22Rv1 (cell line): Measurements from ENCODE around the gene CEP295NL.

ENCODE experiments used
- CTCF ChIP-seq: fragments of 450-650 bp; IDR thresholded peaks from 2 replicates; pipeline ENCODE4 v1.5.1; 2017; ENCODE audit warnings: mild to moderate bottlenecking
- ZFX ChIP-seq: fragments of 450-650 bp; IDR thresholded peaks from 2 replicates; pipeline ENCODE4 v1.6.1; 2017; ENCODE audit warnings: antibody characterized with exemption, borderline replicate concordance

GRCh38 chr17:78946631-78947030, 43.6 kb upstream of the CEP295NL start:
- TF ChIP-seq ZFX = no peak
- TF ChIP-seq CTCF = no peak
